H1 (cell line): ENCODE measurements around the gene HSPA4. TPM values are rescaled to one million over a fixed set of nuclear protein-coding genes. Genes with fewer than 3 reads are reported as not detected.

ENCODE experiments used
- BACH1 ChIP-seq: IDR thresholded peaks from 2 replicates; pipeline ENCODE4 v1.6.1; 2012; ENCODE audit warnings: low read length, improper control_type of control experiment
- EP300 ChIP-seq, 2 experiments: IDR thresholded peaks; 1 replicate in 1 of 2; 2 replicates in 1 of 2; pipeline ENCODE4 v1.6.1; 2011 to 2012; ENCODE audit warnings: low read depth in 2 of 2, low read length in 2 of 2, mild to moderate bottlenecking in 2 of 2, borderline replicate concordance in 1 of 2, inconsistent platforms in 1 of 2, moderate library complexity in 1 of 2
- EZH2 ChIP-seq: fragments of 200-600 bp; sonication (generic); IDR thresholded peaks from 2 replicates; pipeline ENCODE4 v1.7.1; 2012; ENCODE audit warnings: low read depth, mild to moderate bottlenecking, moderate library complexity, low read length, inconsistent platforms; ENCODE audit not compliant: severe bottlenecking
- PHF8 ChIP-seq: fragments of 200-600 bp; sonication (generic); conservative IDR thresholded peaks from 2 replicates; pipeline ENCODE4 v1.7.1; 2012; ENCODE audit warnings: low read depth, mild to moderate bottlenecking, inconsistent platforms, low read length, moderate library complexity
- RFX5 ChIP-seq: IDR thresholded peaks from 2 replicates; pipeline ENCODE4 v1.6.1; 2011; ENCODE audit warnings: low read depth, low read length, improper control_type of control experiment, borderline replicate concordance
- SP4 ChIP-seq: IDR thresholded peaks from 2 replicates; pipeline ENCODE4 v1.6.1; 2012; ENCODE audit warnings: low read length, inconsistent platforms
- TBP ChIP-seq: IDR thresholded peaks from 2 replicates; pipeline ENCODE4 v1.6.1; 2011; ENCODE audit warnings: low read depth, low read length, improper control_type of control experiment
- polyA plus RNA-seq, 7 experiments: library from polyadenylated mRNA; depleted of rRNA in 3 of 7; stranded (reverse) in 5 of 7; unstranded in 2 of 7; fragments of >200 nt in 5 of 7; fragments of 200-250 nt in 2 of 7; gene quantifications; 1 replicate in 5 of 7; 2 replicates in 1 of 7; 4 replicates in 1 of 7; pipeline versions ENCODE4 v1.2.1 to v1.2.3, GENCODE V29; 2011 to 2013; ENCODE audit warnings: missing spikeins in 2 of 7, mixed read lengths in 2 of 7
- total RNA-seq: library from RNA; stranded (reverse); fragmentation: NEBNext Ultra II Directional; extraction: Animal tissue kit (Norgen Biotek cat#: 25700); gene quantifications from 2 replicates; pipeline ENCODE4 v1.2.1, GENCODE V29; 2021
- TF ChIP-seq, protein P1 (sequence below): fragments of 300-600 bp; sonication (generic); IDR thresholded peaks from 2 replicates; pipeline ENCODE4 v1.7.1; 2012; ENCODE audit warnings: low read length, moderate library complexity, mild to moderate bottlenecking, inconsistent platforms; ENCODE audit not compliant: insufficient replicate concordance

HSPA4 gene
- total and polyA plus RNA-seq, 2 of the 8 experiments (the other 6 are each of a cell fraction or from before 2014, with no cell fraction given): 28.9 to 445 TPM

DNA sequence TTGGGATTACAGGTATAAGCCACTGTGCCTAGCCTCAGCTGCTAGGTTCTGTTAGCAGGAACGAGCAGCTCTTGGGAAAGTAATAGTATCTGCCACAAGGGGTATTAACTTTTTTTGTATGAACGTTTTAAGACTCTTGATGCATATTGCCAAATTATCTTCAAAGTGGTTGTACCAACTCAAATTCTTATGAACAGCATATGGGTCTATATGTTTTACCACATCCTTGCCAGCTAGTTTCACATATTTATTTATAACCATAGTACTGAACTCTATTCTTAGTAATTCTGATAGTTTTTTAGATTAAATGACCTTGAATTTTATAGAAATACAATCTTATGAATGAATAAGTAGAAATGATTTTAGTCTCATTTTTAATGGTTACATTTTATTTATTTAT lies 80.9 kb downstream of the HSPA4 start (continued):
- TF ChIP-seq, protein P1, sequence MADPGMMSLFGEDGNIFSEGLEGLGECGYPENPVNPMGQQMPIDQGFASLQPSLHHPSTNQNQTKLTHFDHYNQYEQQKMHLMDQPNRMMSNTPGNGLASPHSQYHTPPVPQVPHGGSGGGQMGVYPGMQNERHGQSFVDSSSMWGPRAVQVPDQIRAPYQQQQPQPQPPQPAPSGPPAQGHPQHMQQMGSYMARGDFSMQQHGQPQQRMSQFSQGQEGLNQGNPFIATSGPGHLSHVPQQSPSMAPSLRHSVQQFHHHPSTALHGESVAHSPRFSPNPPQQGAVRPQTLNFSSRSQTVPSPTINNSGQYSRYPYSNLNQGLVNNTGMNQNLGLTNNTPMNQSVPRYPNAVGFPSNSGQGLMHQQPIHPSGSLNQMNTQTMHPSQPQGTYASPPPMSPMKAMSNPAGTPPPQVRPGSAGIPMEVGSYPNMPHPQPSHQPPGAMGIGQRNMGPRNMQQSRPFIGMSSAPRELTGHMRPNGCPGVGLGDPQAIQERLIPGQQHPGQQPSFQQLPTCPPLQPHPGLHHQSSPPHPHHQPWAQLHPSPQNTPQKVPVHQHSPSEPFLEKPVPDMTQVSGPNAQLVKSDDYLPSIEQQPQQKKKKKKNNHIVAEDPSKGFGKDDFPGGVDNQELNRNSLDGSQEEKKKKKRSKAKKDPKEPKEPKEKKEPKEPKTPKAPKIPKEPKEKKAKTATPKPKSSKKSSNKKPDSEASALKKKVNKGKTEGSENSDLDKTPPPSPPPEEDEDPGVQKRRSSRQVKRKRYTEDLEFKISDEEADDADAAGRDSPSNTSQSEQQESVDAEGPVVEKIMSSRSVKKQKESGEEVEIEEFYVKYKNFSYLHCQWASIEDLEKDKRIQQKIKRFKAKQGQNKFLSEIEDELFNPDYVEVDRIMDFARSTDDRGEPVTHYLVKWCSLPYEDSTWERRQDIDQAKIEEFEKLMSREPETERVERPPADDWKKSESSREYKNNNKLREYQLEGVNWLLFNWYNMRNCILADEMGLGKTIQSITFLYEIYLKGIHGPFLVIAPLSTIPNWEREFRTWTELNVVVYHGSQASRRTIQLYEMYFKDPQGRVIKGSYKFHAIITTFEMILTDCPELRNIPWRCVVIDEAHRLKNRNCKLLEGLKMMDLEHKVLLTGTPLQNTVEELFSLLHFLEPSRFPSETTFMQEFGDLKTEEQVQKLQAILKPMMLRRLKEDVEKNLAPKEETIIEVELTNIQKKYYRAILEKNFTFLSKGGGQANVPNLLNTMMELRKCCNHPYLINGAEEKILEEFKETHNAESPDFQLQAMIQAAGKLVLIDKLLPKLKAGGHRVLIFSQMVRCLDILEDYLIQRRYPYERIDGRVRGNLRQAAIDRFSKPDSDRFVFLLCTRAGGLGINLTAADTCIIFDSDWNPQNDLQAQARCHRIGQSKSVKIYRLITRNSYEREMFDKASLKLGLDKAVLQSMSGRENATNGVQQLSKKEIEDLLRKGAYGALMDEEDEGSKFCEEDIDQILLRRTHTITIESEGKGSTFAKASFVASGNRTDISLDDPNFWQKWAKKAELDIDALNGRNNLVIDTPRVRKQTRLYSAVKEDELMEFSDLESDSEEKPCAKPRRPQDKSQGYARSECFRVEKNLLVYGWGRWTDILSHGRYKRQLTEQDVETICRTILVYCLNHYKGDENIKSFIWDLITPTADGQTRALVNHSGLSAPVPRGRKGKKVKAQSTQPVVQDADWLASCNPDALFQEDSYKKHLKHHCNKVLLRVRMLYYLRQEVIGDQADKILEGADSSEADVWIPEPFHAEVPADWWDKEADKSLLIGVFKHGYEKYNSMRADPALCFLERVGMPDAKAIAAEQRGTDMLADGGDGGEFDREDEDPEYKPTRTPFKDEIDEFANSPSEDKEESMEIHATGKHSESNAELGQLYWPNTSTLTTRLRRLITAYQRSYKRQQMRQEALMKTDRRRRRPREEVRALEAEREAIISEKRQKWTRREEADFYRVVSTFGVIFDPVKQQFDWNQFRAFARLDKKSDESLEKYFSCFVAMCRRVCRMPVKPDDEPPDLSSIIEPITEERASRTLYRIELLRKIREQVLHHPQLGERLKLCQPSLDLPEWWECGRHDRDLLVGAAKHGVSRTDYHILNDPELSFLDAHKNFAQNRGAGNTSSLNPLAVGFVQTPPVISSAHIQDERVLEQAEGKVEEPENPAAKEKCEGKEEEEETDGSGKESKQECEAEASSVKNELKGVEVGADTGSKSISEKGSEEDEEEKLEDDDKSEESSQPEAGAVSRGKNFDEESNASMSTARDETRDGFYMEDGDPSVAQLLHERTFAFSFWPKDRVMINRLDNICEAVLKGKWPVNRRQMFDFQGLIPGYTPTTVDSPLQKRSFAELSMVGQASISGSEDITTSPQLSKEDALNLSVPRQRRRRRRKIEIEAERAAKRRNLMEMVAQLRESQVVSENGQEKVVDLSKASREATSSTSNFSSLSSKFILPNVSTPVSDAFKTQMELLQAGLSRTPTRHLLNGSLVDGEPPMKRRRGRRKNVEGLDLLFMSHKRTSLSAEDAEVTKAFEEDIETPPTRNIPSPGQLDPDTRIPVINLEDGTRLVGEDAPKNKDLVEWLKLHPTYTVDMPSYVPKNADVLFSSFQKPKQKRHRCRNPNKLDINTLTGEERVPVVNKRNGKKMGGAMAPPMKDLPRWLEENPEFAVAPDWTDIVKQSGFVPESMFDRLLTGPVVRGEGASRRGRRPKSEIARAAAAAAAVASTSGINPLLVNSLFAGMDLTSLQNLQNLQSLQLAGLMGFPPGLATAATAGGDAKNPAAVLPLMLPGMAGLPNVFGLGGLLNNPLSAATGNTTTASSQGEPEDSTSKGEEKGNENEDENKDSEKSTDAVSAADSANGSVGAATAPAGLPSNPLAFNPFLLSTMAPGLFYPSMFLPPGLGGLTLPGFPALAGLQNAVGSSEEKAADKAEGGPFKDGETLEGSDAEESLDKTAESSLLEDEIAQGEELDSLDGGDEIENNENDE: no peak
- TF ChIP-seq SP4: no peak
- no peak for TF ChIP-seq EP300 (IDR thresholded peaks at IDR 0.05; ENCODE audit: borderline replicate concordance in 1 of 2, low read depth in 2 of 2, low read length in 2 of 2)
- TF ChIP-seq BACH1: no peak
- no peak for TF ChIP-seq PHF8
- no peak for TF ChIP-seq TBP
- no peak for TF ChIP-seq EZH2
- no peak for TF ChIP-seq RFX5
